ENCODE data around the gene MEF2A. TPM values are rescaled to one million over a fixed set of nuclear protein-coding genes. Genes with fewer than 3 reads are reported as not detected.
A peak's percentile ranks its signal among the peaks of the same experiment; 100 is the strongest.

MEF2A gene
- total RNA-seq, 1 donor from 2014 or later = 49.5 TPM

DNA sequence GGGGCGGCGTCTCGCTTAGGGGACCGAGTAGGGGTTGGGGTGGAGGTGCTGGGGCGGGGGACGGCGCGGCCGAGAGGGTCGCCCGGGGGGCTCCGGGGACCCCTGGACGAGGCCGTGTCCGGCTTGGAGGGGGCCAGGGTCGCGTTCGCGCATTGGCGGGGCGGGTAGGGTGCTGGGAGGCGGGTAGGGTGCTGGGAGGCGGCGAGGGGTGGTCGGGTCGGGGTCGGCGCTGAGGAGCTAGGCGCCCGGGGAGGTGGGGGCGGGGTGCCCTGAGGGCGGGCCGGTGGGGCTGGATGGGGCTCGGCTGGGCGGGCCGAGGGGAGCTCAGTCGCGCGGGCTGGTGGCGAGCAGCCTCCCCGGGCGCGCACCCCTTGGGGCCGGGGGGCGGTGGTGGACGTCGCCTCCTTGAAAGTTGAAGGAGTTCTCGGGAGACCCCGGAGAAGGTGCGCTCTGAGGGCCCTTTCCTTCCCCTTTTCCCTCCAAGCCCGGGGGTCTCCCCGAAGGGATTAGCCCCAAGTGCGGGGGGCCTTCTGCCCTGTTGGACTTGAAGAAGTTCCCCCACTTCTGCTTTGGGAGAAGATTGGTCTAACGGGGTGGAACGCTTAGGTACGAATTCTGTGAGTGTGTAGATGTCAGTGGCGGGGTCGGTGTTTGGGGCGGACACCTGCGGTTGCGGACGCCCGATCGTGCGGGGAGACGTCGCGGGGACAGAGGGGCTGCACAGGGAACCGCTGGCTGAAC is 543 bp downstream of the MEF2A start:
- Mint-ChIP-seq H3K4me1 (ENCODE audit: low read depth, unreplicated experiment) (peaks cover 25% of the 10 kb centered on the region), H3K4me3 (ENCODE audit: unreplicated experiment) (peak overlapping the region; percentile 99)

GRCh38 chr15:99568625-99569352 is 3.0 kb downstream of the MEF2A start:
- peak overlapping the region; percentile 51 for H3K4me3 Mint-ChIP-seq (ENCODE audit: unreplicated experiment)
- peaks cover 13% of the 10 kb centered on the region for H3K9me3 Mint-ChIP-seq (ENCODE audit: unreplicated experiment)
- DNase-seq = no peak
- H3K27me3 Mint-ChIP-seq (ENCODE audit: unreplicated experiment) = peaks cover 12% of the 10 kb centered on the region
- no peak overlapping the region for H3K27ac Mint-ChIP-seq (ENCODE audit: unreplicated experiment)
- no peak for TF ChIP-seq CTCF (IDR thresholded peaks at IDR 0.05; ENCODE audit: partially characterized antibody, unreplicated experiment)
- no peaks in the 10 kb centered on the region for H3K36me3 Mint-ChIP-seq (ENCODE audit: unreplicated experiment)
- H3K4me1 Mint-ChIP-seq (ENCODE audit: low read depth, unreplicated experiment) = peaks cover 22% of the 10 kb centered on the region

More for the DNA sequence above, 543 bp downstream of the MEF2A start:
- Mint-ChIP-seq H3K27ac (ENCODE audit: unreplicated experiment) (peak overlapping the region; percentile 89), H3K36me3 (ENCODE audit: unreplicated experiment) (no peaks in the 10 kb centered on the region), H3K9me3 (ENCODE audit: unreplicated experiment) (peaks cover 13% of the 10 kb centered on the region), H3K27me3 (ENCODE audit: unreplicated experiment) (peaks cover 13% of the 10 kb centered on the region)
- no peak for TF ChIP-seq CTCF (IDR thresholded peaks at IDR 0.05; ENCODE audit: partially characterized antibody, unreplicated experiment)
- peak; percentile 21 for DNase-seq

DNA sequence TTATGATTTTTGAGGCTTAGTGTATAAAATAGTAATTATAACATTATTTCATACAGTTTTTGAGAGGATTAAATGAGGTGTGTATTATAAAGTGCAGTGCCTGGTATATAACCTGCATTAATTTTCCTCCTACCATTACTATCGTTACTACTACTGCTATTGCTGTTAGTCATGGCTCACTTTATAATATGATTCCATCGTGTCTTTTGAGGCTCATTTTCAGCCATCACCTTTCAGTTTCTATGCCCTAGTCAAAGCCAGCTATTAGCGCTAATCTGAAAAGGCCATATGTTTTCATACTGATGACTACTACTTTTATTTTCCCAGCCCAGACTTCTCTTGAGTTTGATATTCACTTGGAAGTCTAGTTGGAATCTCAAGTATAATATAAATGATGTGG is 5.5 kb downstream of the MEF2A start:
- peaks cover 5% of the 10 kb centered on the region for H3K36me3 Mint-ChIP-seq (ENCODE audit: unreplicated experiment)
- no peak for TF ChIP-seq CTCF (IDR thresholded peaks at IDR 0.05; ENCODE audit: partially characterized antibody, unreplicated experiment)
- H3K27ac Mint-ChIP-seq (ENCODE audit: unreplicated experiment) = no peak overlapping the region
- peaks cover 13% of the 10 kb centered on the region for H3K4me1 Mint-ChIP-seq (ENCODE audit: low read depth, unreplicated experiment)
- H3K4me3 Mint-ChIP-seq (ENCODE audit: unreplicated experiment) = no peak overlapping the region
- H3K9me3 Mint-ChIP-seq (ENCODE audit: unreplicated experiment) = peaks cover 8% of the 10 kb centered on the region
- peaks cover 3% of the 10 kb centered on the region for H3K27me3 Mint-ChIP-seq (ENCODE audit: unreplicated experiment)
- DNase-seq = no peak

DNA sequence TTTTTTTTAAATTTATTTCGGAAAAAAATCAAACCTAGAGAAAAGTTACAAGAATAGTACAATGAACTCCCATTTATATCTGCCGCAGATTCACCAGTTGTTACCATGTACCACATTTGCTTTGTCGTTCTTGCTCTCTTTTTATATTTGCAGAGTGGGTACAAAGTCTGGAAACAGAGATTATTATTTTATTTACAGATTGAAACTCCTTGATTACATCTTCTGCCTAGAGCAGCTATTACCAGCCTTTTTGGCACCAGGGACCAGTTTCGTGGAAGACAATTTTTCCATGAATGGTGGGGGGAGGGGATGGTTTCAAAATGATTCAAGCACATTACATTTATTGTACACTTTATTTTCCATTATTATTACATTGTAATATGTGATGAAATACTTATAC is 8.3 kb downstream of the MEF2A start:
- no peak for DNase-seq
- no peaks in the 10 kb centered on the region for H3K27me3 Mint-ChIP-seq (ENCODE audit: unreplicated experiment)
- TF ChIP-seq CTCF (IDR thresholded peaks at IDR 0.05; ENCODE audit: partially characterized antibody, unreplicated experiment) = no peak
- peaks cover 14% of the 10 kb centered on the region for H3K4me1 Mint-ChIP-seq (ENCODE audit: low read depth, unreplicated experiment)
- H3K36me3 Mint-ChIP-seq (ENCODE audit: unreplicated experiment) = peaks cover 5% of the 10 kb centered on the region
- no peaks in the 10 kb centered on the region for H3K9me3 Mint-ChIP-seq (ENCODE audit: unreplicated experiment)
- no peak overlapping the region for H3K27ac Mint-ChIP-seq (ENCODE audit: unreplicated experiment)
- H3K4me3 Mint-ChIP-seq (ENCODE audit: unreplicated experiment) = no peak overlapping the region

DNA sequence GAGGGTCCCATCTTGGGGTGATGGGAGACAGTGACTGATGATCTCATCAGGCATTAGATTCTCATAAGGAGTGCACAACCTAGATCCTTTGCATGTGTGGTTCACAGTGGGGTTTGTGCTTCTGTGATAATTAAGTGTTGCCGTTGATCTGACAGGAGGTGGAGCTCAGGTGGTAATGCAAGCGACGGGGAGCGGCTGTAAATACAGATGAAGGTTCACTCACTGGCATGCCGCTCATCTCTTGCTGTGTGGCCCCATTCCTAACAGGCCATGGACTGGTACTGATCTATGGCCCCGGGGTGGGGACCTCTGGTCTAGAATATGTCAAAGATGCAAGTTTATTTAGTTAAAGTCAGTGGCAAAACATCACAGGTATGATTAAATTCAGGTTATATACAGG is 8.7 kb downstream of the MEF2A start:
- TF ChIP-seq CTCF (IDR thresholded peaks at IDR 0.05; ENCODE audit: partially characterized antibody, unreplicated experiment) = no peak
- Mint-ChIP-seq H3K27me3 (ENCODE audit: unreplicated experiment) (no peaks in the 10 kb centered on the region), H3K4me1 (ENCODE audit: low read depth, unreplicated experiment) (peaks cover 13% of the 10 kb centered on the region), H3K4me3 (ENCODE audit: unreplicated experiment) (no peak overlapping the region), H3K36me3 (ENCODE audit: unreplicated experiment) (peaks cover 5% of the 10 kb centered on the region), H3K27ac (ENCODE audit: unreplicated experiment) (no peak overlapping the region), H3K9me3 (ENCODE audit: unreplicated experiment) (no peaks in the 10 kb centered on the region)
- DNase-seq = no peak

Measured in glutamatergic neuron (in vitro differentiated cells).